GM12801 (cell line): ENCODE measurements around the gene MAPK4.

Source experiments
- TF ChIP-seq, protein P1 (sequence below): IDR thresholded peaks from one replicate; pipeline ENCODE4 v1.5.1; 2011; ENCODE audit warnings: control low read depth; ENCODE audit not compliant: insufficient read length; ENCODE audit errors: extremely low read depth

Gene MAPK4

DNA sequence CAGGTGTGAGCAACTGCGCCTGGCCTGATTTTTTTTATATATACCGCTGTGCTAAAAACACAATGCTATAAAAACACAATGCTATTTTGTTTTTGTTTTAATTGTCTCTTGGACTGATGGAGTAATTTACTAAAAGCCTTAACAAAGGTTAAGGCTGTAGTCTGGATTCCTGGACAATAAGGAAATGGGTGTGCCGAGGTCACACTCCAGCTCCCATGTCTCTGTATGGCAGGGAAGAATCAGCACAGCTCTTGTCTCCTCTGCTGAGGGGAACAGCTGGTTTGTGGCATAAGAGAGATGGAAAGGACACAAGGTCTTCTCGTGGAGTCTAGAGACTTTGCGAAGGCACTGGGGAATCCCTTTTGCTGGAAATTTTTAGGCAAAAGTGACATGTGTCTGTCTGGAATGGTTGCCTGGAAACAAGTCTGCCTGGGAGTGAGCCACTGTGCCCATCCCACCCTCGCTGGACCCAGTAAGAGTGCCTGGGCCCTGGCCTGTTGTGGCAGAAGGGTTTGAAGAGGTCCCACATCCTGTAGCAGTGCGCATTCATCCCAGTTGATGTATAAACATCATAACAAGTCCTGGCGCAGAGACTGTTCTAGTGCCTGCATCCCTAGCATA is 73.1 kb downstream of the MAPK4 start:
- TF ChIP-seq, protein P1, sequence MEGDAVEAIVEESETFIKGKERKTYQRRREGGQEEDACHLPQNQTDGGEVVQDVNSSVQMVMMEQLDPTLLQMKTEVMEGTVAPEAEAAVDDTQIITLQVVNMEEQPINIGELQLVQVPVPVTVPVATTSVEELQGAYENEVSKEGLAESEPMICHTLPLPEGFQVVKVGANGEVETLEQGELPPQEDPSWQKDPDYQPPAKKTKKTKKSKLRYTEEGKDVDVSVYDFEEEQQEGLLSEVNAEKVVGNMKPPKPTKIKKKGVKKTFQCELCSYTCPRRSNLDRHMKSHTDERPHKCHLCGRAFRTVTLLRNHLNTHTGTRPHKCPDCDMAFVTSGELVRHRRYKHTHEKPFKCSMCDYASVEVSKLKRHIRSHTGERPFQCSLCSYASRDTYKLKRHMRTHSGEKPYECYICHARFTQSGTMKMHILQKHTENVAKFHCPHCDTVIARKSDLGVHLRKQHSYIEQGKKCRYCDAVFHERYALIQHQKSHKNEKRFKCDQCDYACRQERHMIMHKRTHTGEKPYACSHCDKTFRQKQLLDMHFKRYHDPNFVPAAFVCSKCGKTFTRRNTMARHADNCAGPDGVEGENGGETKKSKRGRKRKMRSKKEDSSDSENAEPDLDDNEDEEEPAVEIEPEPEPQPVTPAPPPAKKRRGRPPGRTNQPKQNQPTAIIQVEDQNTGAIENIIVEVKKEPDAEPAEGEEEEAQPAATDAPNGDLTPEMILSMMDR, result no peak

GRCh38 chr18:50633992-50634391 is 74.1 kb downstream of the MAPK4 start:
- TF ChIP-seq, protein P1, result no peak

DNA sequence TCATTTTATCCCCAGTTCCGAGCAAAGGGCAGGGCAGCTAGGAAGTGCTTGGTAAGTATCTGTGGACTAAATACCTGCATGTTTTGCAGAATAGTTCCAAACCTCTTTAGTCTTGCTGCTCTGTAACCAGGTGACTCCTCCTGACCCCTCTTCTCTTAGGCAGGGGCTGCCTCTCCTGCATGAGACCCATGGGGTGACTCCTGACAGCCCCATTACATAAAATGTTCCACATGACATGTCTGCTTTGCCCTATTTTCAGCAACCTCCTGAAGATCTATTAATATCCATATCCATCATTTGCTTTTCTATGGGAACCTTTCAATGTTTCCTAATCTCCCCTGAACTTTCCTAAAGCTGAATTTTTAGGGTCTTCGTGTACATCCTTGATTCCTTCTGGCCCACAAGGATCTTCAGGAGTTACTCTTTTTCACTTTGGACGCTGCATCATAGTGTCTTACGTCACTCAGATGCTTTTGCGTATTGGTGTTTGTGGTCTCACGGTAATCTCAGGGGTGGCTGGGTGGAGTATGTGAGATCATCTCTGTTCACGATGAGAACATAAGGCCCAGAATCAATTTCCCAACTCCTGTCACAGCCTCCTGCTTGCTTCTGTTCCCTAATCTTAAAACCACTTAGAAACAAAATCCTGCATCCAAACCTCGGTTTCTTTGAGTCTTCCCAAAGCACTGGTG is 76.6 kb downstream of the MAPK4 start:
- TF ChIP-seq, protein P1, result no peak

DNA sequence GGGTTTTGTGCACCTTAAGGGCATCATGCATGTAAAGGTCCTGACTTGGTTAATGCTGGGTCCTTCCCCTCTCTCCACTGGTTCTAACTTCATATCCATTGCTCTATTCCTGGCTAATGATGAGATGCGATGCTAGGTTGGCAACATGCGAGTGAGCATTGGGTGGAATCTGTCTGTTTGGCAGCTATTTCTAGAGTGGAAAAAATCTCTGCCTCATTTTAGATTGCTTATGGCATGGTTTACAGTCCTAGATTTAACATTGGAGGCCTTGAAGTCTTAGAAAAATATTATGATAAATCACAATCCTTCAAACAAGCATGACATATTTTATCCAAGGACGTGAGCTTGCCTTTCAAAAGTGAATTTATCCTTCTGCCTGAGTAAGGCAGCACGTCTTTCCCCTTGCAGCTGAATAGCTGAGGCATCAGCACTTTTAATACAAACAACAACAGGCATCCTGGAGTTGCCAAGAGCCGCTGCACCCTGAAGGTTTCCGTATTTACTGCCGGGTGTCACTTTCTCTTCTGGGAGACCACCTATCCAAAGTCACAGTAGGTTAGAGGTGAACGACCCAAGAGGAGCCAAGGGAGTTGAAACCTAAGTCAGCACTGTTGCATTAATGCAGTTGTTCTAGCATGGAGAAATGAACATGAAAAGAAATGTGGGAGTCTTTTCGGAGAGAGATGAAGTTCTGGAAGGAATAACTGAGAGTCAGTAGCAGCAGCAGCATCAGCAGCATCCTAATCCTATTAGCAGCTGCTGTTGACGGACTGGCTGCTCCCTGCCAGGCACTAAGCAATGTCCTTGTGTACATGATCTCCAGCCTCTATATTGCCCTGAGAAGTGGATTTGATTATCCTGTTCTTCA is 78.4 kb downstream of the MAPK4 start:
- TF ChIP-seq, protein P1, result no peak

GRCh38 chr18:50638884-50639420 is 79.1 kb downstream of the MAPK4 start:
- TF ChIP-seq, protein P1, result no peak

- TF ChIP-seq, protein P1, result no peak
Measured at GRCh38 chr18:50639711-50640110, 79.8 kb downstream of the MAPK4 start.

DNA sequence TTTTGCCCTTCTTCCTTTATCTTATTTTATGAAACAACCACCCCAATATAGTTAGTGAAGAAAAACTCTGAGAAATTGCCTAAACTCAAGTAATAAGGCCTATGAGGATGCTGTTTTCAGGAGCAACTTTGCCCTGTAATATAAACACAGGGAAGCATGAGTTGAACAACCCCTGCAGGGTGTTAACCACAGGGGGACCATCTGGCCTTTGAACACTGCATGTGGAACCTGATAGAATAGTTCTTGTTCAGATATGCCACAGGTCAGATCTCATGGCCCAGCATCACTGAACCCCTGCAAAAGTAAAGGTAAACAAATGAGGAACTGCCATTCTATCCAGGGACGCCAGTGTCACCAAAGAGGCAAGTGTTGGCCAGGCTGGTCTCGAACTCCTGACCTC is 82.6 kb downstream of the MAPK4 start:
- TF ChIP-seq, protein P1, result no peak
